Measurements from ENCODE around the gene KRTAP20-3.

The KRTAP20-3 gene

GRCh38 chr21:30638686-30639085, 4.0 kb upstream of the KRTAP20-3 start:
- no peaks in the 10 kb centered on the region for H3K27me3 ChIP-seq (ENCODE audit: insufficient read depth, poor library complexity, severe bottlenecking)
- no peaks in the 10 kb centered on the region for H3K9me3 ChIP-seq (ENCODE audit: severe bottlenecking)
- H3K27ac ChIP-seq (ENCODE audit: poor library complexity, severe bottlenecking) = no peak overlapping the region
- no peaks in the 10 kb centered on the region for H3K36me3 ChIP-seq (ENCODE audit: low read depth)
- DNase-seq (ENCODE audit: low spot score) (no peak), ATAC-seq (ENCODE audit: low read depth) (no peak)
- H3K4me1 ChIP-seq (ENCODE audit: insufficient read depth, poor library complexity, severe bottlenecking) = no peaks in the 10 kb centered on the region
- TF ChIP-seq CTCF (IDR thresholded peaks at IDR 0.05; ENCODE audit: poor library complexity, severe bottlenecking) = no peak
- no peak overlapping the region for H3K4me3 ChIP-seq (ENCODE audit: severe bottlenecking)

GRCh38 chr21:30646904-30647414, 4.3 kb downstream of the KRTAP20-3 start:
- Histone ChIP-seq H3K27me3 (ENCODE audit: insufficient read depth, poor library complexity, severe bottlenecking) (peaks cover 21% of the 10 kb centered on the region), H3K9me3 (ENCODE audit: severe bottlenecking) (no peaks in the 10 kb centered on the region), H3K4me3 (ENCODE audit: severe bottlenecking) (no peak overlapping the region), H3K27ac (ENCODE audit: poor library complexity, severe bottlenecking) (no peak overlapping the region), H3K36me3 (ENCODE audit: low read depth) (no peaks in the 10 kb centered on the region), H3K4me1 (ENCODE audit: insufficient read depth, poor library complexity, severe bottlenecking) (no peaks in the 10 kb centered on the region)
- DNase-seq (ENCODE audit: low spot score) = no peak
- no peak for TF ChIP-seq CTCF (IDR thresholded peaks at IDR 0.05; ENCODE audit: poor library complexity, severe bottlenecking)
- ATAC-seq (ENCODE audit: low read depth) = no peak

GRCh38 chr21:30652891-30653290, 10.2 kb downstream of the KRTAP20-3 start:
- ATAC-seq (ENCODE audit: low read depth) (no peak), DNase-seq (ENCODE audit: low spot score) (no peak)
- H3K27ac ChIP-seq (ENCODE audit: poor library complexity, severe bottlenecking) = no peak overlapping the region
- no peaks in the 10 kb centered on the region for H3K4me1 ChIP-seq (ENCODE audit: insufficient read depth, poor library complexity, severe bottlenecking)
- TF ChIP-seq CTCF (IDR thresholded peaks at IDR 0.05; ENCODE audit: poor library complexity, severe bottlenecking) = no peak
- peaks cover 43% of the 10 kb centered on the region for H3K27me3 ChIP-seq (ENCODE audit: insufficient read depth, poor library complexity, severe bottlenecking)
- no peaks in the 10 kb centered on the region for H3K36me3 ChIP-seq (ENCODE audit: low read depth)
- no peak overlapping the region for H3K4me3 ChIP-seq (ENCODE audit: severe bottlenecking)
- no peaks in the 10 kb centered on the region for H3K9me3 ChIP-seq (ENCODE audit: severe bottlenecking)

GRCh38 chr21:30668776-30669175, 26.1 kb downstream of the KRTAP20-3 start:
- ATAC-seq (ENCODE audit: low read depth) (no peak), DNase-seq (ENCODE audit: low spot score) (no peak)
- no peak for TF ChIP-seq CTCF (IDR thresholded peaks at IDR 0.05; ENCODE audit: poor library complexity, severe bottlenecking)
- Histone ChIP-seq H3K4me3 (ENCODE audit: severe bottlenecking) (no peak overlapping the region), H3K4me1 (ENCODE audit: insufficient read depth, poor library complexity, severe bottlenecking) (no peaks in the 10 kb centered on the region), H3K36me3 (ENCODE audit: low read depth) (no peaks in the 10 kb centered on the region), H3K9me3 (ENCODE audit: severe bottlenecking) (no peaks in the 10 kb centered on the region), H3K27me3 (ENCODE audit: insufficient read depth, poor library complexity, severe bottlenecking) (no peaks in the 10 kb centered on the region), H3K27ac (ENCODE audit: poor library complexity, severe bottlenecking) (no peak overlapping the region)

- Histone ChIP-seq H3K4me3 (ENCODE audit: severe bottlenecking) (no peak overlapping the region), H3K36me3 (ENCODE audit: low read depth) (no peaks in the 10 kb centered on the region), H3K4me1 (ENCODE audit: insufficient read depth, poor library complexity, severe bottlenecking) (no peaks in the 10 kb centered on the region), H3K27ac (ENCODE audit: poor library complexity, severe bottlenecking) (no peak overlapping the region), H3K27me3 (ENCODE audit: insufficient read depth, poor library complexity, severe bottlenecking) (no peaks in the 10 kb centered on the region), H3K9me3 (ENCODE audit: severe bottlenecking) (no peaks in the 10 kb centered on the region)
- DNase-seq (ENCODE audit: low spot score) (no peak), ATAC-seq (ENCODE audit: low read depth) (no peak)
- no peak for TF ChIP-seq CTCF (IDR thresholded peaks at IDR 0.05; ENCODE audit: poor library complexity, severe bottlenecking)
Observed at GRCh38 chr21:30672985-30673650, 30.5 kb downstream of the KRTAP20-3 start.

Data from RWPE2 (cell line).